Fibroblast of mammary gland (primary cell): ENCODE data around the gene TTPAL.
"Not testable (repeated sequence)": the region's sequence is repeated elsewhere in the genome, so short reads cannot be mapped to it uniquely, and the experiment has no call there.

Source experiments
- DNase-seq: peaks from one replicate; pipeline ENCODE4 v3.0.0-alpha.2; 2010; ENCODE audit warnings: low read depth
- H3K4me3 ChIP-seq: 2 replicates; pipeline ENCODE4 v1.5.1; 2011; ENCODE audit warnings: low read depth, mild to moderate bottlenecking, low read length, moderate library complexity; ENCODE audit not compliant: control insufficient read depth
- TF ChIP-seq, protein P1 (sequence below): conservative IDR thresholded peaks from 2 replicates; pipeline ENCODE4 v1.5.1; 2011; ENCODE audit warnings: low read depth, low read length, inconsistent platforms; ENCODE audit not compliant: control insufficient read depth, insufficient read depth

TTPAL gene

DNA sequence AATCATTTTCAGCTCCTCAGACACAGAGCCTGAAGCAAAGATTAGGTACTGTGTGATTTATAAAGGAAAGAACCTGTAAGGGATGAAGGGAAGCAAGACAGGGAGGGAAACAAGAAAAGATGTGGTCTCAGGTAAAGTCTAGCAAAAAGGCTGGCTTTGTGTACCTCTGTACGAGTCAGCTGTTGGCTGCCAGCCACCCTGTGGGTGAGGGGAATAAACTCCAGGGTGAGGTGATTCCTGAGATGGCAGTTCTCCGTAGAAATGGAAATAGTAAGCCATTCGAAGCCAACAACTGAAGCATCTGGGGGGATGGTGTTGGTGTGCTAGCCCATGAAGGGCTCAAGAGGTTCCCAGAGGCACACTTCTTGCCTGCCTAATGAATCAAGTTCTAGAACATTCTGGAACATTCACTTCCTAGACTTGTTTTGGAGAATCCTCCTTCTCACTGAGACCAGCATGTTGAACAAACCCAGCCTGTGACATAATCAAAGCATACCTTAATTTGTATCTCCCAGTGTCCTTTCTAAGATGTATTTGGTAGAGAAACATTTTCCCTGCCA is 10.6 kb upstream of the TTPAL start:
- H3K4me3 ChIP-seq = no peak overlapping the region
- DNase-seq = no peak
- TF ChIP-seq, protein P1, sequence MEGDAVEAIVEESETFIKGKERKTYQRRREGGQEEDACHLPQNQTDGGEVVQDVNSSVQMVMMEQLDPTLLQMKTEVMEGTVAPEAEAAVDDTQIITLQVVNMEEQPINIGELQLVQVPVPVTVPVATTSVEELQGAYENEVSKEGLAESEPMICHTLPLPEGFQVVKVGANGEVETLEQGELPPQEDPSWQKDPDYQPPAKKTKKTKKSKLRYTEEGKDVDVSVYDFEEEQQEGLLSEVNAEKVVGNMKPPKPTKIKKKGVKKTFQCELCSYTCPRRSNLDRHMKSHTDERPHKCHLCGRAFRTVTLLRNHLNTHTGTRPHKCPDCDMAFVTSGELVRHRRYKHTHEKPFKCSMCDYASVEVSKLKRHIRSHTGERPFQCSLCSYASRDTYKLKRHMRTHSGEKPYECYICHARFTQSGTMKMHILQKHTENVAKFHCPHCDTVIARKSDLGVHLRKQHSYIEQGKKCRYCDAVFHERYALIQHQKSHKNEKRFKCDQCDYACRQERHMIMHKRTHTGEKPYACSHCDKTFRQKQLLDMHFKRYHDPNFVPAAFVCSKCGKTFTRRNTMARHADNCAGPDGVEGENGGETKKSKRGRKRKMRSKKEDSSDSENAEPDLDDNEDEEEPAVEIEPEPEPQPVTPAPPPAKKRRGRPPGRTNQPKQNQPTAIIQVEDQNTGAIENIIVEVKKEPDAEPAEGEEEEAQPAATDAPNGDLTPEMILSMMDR = no peak

DNA sequence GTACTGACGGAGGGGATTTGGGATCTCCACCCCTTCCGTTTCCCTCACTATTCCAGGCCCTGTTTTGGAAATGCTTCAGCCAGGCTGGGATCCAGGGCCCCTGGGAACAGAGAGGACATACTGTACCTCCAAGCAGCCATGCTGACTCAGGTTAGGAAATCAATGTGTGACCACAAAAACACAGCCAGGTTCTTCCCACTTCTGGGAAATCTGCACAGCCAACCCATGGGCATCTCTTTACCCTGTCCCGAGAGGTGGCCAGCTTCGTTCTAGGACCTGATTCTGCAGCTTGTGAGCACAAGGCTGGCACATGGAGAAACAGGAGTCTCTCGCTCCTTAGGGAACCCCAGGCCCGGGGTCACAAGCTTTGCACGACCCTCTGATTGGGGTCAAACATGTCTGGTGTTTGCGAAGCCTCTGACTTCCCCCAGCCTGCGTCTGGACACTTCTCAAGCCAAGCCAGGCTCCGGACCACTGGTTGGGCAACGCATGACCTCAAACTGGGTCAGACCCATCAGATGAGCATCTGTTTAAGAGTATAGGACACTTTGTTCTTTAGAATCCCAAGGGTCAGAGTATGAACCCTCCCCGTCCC is 8.3 kb upstream of the TTPAL start:
- TF ChIP-seq, protein P1 = no peak
- no peak overlapping the region for H3K4me3 ChIP-seq
- peak; percentile 99 for DNase-seq

DNA sequence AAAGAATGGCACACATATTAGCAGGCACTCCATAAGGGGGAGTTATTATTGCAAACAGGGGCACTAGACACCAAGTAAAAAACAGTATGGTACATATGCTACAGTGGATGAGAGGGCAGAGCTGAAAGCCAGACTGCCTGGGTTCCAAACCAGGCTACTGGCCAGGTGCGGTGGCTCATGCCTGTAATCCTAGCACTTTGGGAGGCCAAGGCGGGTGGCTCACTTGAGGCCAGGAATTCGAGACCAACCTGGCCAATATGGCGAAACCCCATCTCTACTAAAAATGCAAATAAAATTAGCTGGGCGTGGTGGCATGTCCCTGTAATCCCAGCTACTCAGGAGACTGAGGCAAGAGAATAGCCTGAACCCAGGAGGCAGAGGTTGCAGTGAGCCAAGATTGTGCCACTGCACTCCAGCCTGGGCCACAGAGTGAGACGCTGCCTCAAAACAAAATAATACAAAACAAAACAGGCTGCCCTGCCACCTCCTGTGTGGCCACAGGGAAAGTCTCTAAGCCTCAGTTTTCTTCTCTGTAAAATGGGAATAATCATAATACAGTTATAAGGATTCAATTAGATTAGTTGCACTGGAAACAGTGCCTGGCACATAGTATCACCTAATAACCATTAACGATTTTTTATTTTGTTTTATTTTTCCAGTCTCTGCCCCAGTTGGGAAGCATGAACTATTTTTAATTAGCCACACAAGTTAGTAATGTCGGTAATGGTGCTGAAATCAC is 7.5 kb upstream of the TTPAL start:
- TF ChIP-seq, protein P1 = no peak
- no peak for DNase-seq
- no peak overlapping the region for H3K4me3 ChIP-seq

DNA sequence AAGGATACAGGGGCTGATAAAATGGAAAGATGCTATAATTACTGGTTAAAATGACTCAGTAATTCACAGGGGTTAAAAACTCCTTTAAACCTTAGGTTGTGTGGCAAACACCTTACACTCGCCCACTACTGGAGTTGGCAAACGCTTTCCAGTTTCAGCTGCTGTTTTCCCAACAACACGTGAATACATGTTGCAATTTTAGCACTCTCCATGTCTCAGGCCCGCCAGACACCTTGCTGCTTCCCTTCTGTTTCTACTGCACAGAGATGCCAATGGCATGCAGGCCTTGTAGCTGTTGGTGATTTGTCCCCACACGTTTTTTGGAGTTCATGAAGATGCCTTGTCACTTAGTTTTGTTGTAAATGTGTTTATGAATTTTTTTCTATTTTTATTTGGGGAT is 5.3 kb upstream of the TTPAL start:
- TF ChIP-seq, protein P1 = no peak
- DNase-seq = no peak
- no peak overlapping the region for H3K4me3 ChIP-seq

DNA sequence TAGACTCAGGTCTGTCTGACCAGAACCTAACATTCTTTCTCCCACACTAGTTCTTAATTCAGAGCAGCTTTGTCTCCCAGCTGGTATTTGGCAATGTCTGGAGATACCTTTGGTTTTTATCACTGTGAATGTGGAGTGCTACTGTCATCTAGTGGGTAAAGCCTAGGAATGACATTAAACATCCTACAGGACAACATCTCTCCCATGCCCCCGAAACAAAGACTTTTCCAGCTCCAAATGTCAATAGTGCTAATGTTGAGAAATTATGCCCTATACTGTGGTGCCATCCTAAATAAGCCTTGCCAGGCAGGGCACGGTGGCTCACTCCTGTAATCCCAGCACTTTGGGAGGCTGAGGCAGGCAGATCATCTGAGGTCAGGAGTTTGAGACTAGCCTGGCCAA is 4.2 kb upstream of the TTPAL start:
- peak; percentile 93 for DNase-seq
- H3K4me3 ChIP-seq = no peak overlapping the region

DNA sequence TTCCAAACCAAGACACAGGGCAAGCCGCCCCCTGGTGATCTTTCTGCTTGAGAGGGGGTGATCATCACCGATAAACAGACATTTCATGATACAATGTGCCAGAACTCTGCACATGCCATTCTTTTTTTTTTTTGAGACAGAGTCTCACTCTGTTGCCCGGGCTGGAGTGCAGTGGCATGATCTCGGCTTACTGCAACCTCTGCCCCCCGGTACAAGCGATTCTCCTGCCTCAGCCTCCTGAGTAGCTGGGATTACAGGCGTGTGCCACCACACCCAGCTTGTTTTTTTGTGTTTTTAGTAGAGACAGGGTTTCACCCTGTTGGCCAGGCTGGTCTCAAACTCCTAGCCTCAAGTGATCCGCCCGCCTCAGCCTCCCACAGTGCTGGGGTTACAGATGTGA is 3.4 kb upstream of the TTPAL start:
- not testable (repeated sequence) for DNase-seq, H3K4me3 ChIP-seq

More for the DNA sequence above, 4.2 kb upstream of the TTPAL start:
- TF ChIP-seq, protein P1 = peak; percentile 96

DNA sequence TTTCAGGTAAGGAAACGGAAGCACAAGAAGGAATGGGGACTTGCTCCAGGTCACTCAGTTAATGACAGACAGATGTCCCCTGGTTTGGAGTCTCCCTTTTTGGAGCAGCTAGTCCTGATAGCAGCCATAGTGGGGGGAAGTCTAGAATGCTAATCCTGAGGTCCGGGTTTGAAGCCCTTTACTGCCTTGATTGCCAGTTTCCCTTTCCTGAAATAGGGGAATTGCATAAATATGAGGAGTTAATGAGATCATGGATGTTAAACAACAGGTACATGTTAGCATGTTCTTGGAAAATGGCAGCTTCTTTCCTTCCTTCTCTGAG is 341 bp upstream of the TTPAL start:
- DNase-seq = no peak
- TF ChIP-seq, protein P1 = no peak
- peak overlapping the region; percentile 95 for H3K4me3 ChIP-seq
